Right ventricle myocardium inferior (tissue), 1 donor: ENCODE data around the gene NDUFV2. TPM values are rescaled to one million over a fixed set of nuclear protein-coding genes. Genes with fewer than 3 reads are reported as not detected.
"Not testable (repeated sequence)": the region's sequence is repeated elsewhere in the genome, so short reads cannot be mapped to it uniquely, and the experiment has no call there.

Experiments used
- ATAC-seq: fragments of 200-7000 bp; cut with Tn5 transposase; one replicate; pipeline ENCODE4 v1.9.1; 2020; ENCODE audit warnings: mild to moderate bottlenecking, moderate library complexity
- DNase-seq: peaks from one replicate; pipeline ENCODE4 v3.0.0; 2021; ENCODE audit errors: missing footprints
- intact Hi-C: fragments of 100-400 bp; cut with DNase I; formaldehyde crosslinking; loops from one replicate; pipeline ENCODE4 v1.11.0; 2022
- total RNA-seq: library from RNA; stranded (reverse); fragmentation: NEBNext Ultra II Directional; extraction: Animal tissue kit (Norgen Biotek cat#: 25700); gene quantifications from one replicate; pipeline ENCODE4 v1.2.1, GENCODE V29; 2021
- donor health status: DM: no; HTN: yes; CAD: no; lungs with severe emphysema.

Gene NDUFV2
- total RNA-seq, 1 donor from 2014 or later = 533 TPM

DNA sequence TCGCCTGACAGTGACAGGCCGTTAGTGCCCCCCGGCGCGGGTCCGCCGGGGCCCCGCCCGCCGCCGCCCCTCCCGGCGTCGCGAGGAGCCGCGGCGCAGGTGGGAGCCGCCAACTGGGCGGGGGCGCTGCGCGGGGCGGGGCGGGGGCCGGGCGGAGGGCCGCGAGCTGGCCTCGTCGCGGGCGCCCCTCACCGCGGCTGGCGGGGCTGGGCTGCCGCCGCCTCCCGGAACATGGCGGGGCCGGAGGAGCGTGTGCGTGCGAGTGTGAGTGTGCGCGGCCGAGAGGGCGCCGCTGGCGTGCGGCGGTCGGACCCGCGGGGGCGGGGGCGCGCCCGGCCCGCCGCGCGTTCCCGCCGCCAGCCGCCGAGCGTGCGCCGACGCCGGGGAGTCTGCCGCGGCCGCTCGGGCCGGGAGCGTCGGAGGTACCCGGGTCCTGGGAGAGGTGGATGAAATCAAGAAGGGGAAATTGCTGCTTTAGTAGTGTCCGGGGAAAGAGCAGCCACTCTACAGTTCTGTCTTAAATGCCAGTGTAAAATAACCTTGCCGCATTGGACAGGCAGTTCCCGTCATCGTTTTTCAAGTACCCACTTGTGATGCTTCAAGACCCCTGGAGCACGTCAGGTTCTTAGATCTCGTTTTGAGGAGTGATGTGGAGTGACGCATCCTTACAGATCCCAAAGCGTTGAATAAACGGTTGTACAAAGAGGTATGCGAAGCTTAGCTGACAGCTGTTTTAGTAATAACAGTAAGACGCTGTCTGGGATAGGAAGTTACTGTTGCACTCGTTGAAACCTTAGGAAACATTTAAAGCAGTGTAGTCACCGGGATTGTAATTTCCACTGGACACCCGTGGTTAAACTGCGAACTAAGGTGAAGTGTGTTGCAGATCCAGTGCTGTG lies 34.9 kb downstream of the NDUFV2 start:
- DNase-seq (peak; percentile 85), ATAC-seq (peak; percentile 38)
- intact Hi-C loops = no loop called here

DNA sequence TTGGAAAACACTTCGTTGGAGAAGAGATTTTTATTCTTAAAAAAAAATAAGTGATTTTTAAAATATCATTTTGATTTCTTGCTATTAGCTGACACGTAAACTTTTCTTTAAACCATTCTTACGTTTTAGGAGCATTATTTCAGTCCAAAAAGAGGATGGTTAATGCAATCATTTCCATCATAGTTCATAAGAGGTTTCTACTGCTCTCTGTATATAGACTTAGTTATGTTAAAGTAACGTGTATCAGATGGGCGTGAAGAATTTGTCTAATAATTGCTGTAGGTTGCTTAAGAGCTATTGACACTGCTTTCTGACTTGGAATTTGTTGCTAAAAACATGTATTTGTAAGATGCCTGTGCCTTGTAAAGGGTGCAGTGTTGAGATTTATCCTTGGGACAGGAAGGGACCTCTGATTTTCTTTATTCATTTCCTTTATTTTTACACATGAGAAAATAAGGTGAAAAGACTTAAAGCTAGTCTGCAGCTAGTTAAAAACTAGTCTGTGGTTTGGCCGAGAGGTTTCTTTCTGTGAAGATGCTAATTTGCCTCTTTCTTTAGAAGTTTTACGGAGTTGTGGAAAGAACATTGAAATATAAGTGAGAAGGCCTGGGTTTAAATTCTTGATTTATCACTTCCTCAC lies 37.0 kb downstream of the NDUFV2 start:
- intact Hi-C loops = loop anchor here (10.0 kb wide), 1 partner anchor 435 kb away; the partner anchor contains the start of gene MTCL1
- ATAC-seq (no peak), DNase-seq (no peak)

DNA sequence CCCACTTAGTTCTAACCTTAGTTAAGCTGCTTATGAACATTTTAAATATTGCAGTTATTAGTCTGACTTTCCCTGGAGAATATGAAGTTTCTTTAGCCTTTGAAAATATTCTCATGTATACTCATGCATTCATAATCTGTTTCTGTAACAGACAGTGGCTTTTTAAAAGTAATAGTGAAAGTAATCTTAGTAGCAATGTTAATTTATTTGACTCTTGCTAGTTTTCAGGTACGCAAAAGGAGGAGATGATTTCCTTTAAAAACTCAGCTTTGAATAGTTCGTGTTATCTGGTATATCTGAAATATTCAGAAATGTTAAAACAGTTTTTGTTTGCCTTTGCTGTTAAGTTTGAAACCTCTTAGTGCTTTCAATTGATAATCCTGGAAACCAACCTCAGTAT lies 37.9 kb downstream of the NDUFV2 start:
- intact Hi-C loops = loop anchor here (10.0 kb wide), 1 partner anchor 436 kb away; the partner anchor contains the start of gene MTCL1
- ATAC-seq = no peak
- no peak for DNase-seq

DNA sequence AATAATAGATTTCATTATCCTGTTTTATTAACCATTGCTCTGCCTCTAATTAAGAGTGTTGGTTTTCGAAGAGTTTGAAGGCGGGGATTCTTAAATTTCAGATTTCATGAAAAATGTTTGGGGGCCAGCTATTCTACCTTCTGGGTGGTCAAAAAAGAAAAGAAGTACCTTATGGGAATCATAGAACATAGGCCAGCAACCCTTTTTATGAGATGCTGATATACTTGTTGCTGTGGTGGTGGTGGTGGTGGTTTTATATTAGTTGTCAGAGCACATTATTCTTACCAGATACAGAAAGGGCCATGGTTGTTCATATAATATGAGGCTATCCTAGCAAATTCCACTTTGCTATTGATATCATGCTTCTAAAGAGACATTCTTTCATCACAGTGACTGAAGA lies 38.5 kb downstream of the NDUFV2 start:
- ATAC-seq (no peak), DNase-seq (no peak)
- intact Hi-C loops = loop anchor here (10.0 kb wide), 1 partner anchor 436 kb away; the partner anchor contains the start of gene MTCL1

DNA sequence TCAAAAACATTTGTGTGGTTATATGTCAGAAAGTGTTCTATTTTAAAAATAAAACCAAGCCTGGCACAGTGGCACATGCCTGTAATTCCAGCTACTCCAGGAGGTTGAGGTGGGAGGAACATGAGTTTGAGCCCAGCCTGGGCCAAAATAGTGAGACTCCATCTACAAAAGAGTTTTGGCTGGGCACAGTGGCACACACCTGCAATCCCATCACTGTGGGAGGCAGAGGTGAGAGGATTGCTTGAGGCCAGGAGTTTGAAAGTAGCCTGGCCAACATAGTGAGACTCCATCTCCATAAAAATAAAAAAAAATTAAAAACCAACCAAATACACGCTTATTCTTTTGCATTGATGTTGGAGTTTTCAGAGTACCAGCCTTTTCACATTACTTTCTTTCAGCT lies 43.7 kb downstream of the NDUFV2 start:
- no peak for ATAC-seq
- intact Hi-C loops = loop anchor here (2.0 to 10.0 kb wide), 2 partner anchors 73 to 441 kb away; partner anchors contain the start of gene MTCL1
- DNase-seq = no peak

DNA sequence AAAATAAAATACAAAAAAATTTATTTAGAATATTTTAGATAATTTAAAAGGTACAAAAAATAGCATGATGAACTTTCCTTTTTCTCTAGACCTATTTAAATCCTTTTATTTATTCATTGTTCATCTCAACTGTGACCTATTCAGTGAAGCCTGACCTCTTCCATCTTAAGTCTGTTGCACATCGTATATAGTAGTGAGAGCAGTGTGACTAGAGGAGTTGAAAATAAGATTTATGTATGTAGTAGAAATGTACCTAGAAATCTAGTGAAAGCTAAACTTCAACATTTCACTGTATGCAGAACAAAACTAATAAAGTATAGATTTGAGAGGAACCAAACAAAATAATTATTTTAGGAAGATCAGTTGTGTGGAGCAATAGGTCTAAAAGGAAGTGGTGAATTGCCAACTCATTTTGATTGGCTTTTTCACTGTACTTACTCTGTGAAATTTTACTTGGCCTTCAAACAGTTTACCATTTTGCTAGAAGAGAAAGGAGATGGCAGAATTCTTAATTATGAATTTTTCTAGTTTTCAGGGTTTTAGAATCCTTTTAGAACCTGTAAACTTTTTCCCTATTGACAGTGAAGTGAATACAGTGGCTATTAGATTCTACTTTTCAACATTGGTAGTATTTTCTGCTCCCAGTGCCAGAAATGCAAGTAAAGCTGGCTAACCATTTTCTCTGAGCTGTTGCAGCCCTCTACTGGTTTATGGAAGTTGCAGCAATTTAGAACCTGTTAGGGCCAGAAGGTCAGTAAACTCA lies 45.1 kb downstream of the NDUFV2 start:
- intact Hi-C loops = loop anchor here (2.0 to 10.0 kb wide), 2 partner anchors 75 to 443 kb away; partner anchors contain the start of gene MTCL1
- DNase-seq (no peak), ATAC-seq (peak; percentile 76)

DNA sequence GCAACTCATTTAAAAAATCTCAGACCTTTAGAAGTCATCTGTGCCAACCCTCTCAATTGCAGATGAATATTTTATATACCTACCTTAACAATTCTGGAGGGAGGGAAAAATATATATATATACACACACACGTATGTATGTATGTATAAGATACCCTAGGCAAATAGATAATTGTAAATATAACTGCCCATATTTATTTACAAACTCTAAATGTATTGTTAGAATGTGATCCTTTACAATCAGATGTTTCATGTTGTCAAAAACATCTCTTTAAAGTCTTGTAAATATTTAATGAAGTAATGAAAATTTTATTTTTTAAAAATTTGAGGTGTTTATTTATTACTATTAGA lies 45.7 kb downstream of the NDUFV2 start:
- intact Hi-C loops = loop anchor here (10.0 kb wide), 1 partner anchor 443 kb away; the partner anchor contains the start of gene MTCL1
- no peak for DNase-seq
- ATAC-seq = no peak

DNA sequence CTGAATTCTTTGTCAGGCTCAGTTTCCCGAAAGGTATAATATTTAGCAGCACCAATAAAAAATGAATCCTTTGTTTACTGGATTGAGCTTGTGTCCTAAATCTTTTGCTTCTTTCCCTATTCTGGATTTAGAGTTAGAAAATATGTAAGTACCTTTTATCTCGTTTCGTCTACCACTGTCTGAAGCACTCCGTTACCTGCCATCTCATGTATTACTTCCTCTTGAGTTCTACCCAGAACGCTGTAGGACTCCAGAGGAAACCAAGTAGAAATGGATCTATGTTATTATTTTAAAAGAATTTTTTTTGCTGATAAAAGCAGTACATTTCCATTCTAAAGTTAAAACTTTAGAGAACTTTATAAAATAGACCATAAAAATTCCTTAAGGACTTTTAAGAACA lies 47.6 kb downstream of the NDUFV2 start:
- intact Hi-C loops = no loop called here
- ATAC-seq = no peak
- DNase-seq = no peak

DNA sequence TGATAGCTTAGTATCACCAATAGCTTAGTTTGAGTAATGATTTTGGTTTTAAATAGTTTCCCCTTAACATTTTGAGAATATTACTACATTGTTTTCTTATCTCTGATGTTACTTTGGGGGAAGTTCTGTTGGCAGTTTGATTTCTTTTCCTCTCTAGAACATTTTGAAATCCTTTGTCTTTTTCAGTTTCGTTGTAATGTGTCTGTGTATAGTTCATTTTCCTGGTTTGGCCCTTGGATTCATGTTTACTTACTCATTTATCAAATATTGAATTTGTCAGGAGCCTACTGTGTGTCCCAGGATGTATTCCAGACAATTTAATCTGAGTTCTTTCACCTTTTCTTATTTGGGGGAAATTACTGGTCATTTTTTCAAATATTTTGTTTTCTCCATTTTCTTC lies 50.8 kb downstream of the NDUFV2 start:
- intact Hi-C loops = no loop called here
- ATAC-seq = no peak

DNA sequence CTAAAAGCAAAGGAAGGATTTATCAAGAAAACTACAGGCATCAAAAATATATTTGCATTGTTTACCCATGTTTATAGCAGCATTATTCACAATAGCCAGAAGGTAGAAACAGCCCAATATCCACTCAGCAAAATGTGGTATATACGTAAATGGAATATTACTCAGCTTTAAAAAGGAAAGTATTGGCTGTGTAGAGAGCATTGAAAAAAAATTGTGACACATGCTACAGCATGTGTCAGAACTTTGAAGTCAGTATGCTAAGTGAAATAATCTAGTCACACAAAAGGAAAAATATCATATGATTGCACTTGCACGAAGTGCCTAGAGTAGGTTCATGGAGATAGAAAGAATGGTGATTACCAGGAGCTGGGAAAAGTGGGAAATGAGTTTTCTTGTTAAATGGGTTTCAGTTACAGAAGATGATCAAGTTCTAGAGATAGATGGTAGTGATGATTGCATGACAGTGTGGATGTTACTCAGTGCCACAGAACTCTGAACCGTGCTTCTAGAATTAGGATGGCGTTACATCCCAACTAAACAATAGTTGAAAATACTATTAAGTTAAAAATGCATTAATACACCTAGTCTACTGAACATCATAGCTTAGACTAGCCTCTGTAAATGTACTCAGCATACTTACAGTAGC lies 54.2 kb downstream of the NDUFV2 start:
- intact Hi-C loops = no loop called here
- DNase-seq = no peak
- no peak for ATAC-seq

More for the DNA sequence above, 50.8 kb downstream of the NDUFV2 start:
- no peak for DNase-seq

DNA sequence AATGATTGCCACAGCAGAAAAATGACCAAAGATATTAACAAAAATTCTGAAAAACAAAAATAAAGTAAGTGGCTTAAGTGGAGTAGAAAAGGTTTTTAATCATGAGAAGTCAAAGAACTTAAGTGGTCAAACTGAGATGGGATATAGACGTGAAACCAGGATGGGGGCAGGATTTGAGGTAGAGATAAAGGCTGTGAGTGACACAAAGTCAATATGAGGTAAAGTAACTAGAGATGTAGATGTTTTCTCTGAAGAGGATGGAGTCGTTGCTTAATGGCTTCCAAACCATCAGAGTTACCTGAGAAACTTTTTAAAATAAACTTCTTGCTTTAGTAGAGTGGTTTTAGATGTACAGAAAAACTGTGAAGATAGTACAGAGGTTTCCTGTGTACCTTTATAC lies 55.3 kb downstream of the NDUFV2 start:
- intact Hi-C loops = no loop called here
- ATAC-seq (no peak), DNase-seq (no peak)

DNA sequence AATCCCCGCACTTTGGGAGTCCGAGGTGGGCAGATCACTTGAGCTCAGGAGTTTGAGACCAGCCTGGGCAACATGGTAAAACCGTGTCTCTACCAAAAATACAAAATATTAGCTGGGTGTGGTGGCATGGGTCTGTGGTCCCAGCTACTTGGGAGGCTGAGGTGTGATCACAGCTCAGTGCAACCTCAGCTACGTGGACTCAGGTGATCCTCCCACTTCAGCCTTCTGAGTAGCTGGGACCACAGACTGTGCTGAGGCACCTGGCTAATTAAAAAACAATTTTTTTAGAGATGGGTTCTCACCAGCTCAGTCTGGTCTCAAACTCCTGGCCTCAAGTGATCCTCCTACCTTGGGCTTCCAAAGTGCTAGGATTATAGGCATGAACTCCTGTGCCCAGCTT lies 57.5 kb downstream of the NDUFV2 start:
- peak; percentile 28 for ATAC-seq

DNA sequence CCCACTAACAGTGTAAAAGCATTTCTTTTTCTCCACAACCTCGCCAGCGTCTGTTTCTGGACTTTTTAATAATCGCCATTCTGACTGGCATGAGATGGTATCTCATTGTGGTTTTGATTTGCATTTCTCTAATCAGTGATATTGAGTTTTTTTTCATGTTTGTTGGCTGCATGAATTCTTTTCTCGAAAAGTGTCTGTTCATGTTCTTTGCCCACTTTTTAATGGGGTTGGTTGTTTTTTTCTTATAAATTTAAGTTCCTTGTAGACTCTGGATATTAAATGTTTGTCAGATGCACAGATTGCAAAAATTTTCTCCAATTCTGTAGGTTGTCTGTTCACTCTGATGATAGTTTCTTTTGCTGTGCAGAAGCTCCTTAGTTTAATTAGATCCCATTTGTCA lies 60.2 kb downstream of the NDUFV2 start:
- ATAC-seq, DNase-seq, intact Hi-C loops: not testable (repeated sequence)

More for the DNA sequence above, 57.5 kb downstream of the NDUFV2 start:
- no peak for DNase-seq
- intact Hi-C loops = no loop called here

DNA sequence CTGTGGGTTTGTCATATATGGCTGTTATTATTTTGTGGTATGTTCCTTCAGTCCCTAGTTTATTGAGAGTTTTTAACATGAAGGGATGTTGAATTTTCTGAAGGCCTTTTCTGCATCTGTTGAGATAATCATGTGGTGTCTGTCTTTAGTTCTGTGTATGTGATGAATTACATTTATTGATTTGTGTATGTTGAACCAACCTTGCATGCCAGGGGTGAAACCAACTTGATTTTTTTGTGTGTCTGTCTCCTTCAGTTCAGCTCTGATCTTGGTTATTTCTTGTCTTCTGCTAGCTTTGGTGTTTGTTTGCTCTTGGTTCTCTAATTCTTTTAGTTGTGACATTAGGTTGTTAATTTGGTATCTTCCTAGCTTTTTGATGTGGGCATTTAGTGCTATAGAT lies 61.6 kb downstream of the NDUFV2 start:
- intact Hi-C loops, DNase-seq, ATAC-seq: not testable (repeated sequence)

DNA sequence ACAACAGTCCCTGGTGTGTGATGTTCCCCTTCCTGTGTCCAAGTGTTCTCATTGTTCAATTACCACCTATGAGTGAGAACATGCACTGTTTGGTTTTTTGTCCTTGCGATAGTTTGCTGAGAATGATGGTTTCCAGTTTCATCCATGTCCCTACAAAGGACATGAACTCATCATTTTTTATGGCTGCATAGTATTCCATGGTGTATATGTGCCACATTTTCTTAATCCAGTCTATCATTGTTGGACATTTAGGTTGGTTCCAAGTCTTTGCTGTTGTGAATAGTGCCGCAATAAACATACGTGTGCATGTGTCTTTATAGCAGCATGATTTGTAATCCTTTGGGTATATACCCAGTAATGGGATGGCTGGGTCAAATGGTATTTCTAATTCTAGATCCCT lies 63.4 kb downstream of the NDUFV2 start:
- DNase-seq, ATAC-seq, intact Hi-C loops: not testable (repeated sequence)

DNA sequence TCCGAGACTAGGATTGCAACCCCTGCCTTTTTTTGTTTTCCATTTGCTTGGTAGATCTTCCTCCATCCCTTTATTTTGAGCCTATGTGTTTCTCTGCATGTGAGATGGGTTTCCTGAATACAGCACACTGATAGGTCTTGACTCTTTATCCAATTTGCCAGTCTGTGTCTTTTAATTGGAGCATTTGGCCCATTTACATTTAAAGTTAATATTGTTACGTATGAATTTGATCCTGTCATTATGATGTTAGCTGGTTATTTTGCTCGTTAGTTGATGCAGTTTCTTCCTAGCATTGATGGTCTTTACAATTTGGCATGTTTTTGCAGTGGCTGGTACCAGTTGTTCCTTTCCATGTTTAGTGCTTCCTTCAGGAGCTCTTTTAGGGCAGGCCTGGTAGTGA lies 67.0 kb downstream of the NDUFV2 start:
- ATAC-seq, DNase-seq, intact Hi-C loops: not testable (repeated sequence)

DNA sequence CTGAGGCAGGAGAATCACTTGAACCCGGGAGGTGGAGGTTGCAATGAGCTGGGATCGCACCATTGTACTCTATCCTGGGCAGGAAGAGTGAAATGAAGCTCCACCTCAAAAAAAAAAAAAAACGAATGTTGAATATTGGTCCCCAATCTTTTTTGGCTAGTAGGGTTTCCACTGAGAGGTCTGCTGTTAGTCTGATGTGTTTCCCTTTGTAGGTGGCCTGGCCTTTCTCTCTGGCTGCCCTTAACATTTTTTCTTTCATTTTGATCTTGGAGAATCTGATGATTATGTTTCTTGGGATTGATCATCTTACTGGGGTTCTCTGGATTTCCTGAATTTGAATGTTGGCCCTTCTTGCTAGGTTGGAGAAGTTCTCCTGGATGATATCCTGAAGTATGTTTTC lies 69.4 kb downstream of the NDUFV2 start:
- DNase-seq, intact Hi-C loops, ATAC-seq: not testable (repeated sequence)

DNA sequence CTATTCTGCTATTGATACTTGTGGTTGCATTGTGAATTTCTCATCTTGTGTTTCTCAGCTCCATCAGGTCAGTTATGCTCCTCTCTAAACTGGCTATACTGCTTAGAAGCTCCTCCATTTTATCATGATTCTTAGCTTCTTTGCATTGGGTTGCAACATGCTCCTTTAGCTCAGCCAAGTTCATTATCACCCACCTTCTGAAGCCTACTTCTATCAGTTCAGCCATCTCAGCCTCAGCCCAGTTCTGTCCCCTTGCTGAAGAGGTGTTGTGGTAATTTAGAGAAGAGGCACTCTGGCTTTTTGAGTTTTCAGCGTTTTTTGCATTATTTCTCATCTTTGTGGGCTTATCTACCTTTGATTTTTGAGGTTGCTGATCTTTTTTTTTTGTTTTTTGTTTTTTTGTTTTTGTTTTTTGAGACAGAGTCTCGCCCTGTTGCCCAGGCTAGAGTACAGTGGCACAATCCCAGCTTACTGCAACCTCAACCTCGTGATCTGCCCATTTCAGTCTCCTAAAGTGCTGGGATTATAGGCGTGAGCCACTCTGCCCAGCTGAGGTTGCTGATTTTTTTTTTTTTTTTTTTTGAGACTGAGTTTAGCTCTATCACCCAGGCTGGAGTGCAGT lies 70.1 kb downstream of the NDUFV2 start:
- no peak for ATAC-seq
- DNase-seq = no peak
- intact Hi-C loops = no loop called here
